Calu3 (cell line): ENCODE results near the gene SAC3D1. TPM values are rescaled to one million over a fixed set of nuclear protein-coding genes. Genes with fewer than 3 reads are reported as not detected.

ENCODE experiments used
- BruUV-seq: library from RNA; stranded (reverse); fragments of 400-500 nt; replicated peaks from 2 replicates; lab custom pipeline; 2021; lab: Mats Ljungman, UMichigan
- CTCF ChIA-PET: fragments of 300-600 bp; sonication (Branson Sonifier 250); formaldehyde crosslinking; loops from one replicate; lab custom pipeline; 2022; ENCODE audit warnings: antibody characterized with exemption; lab: Charles Lee
- DNase-seq: peaks from one replicate; pipeline ENCODE4 v3.0.0; 2022
- H3K27ac Mint-ChIP-seq: one replicate; pipeline ENCODE4 v1.8.0; 2022; ENCODE audit warnings: mixed read lengths; ENCODE audit not compliant: unreplicated experiment
- H3K27me3 Mint-ChIP-seq: one replicate; pipeline ENCODE4 v1.8.0; 2022; ENCODE audit warnings: mixed read lengths; ENCODE audit not compliant: unreplicated experiment
- H3K36me3 Mint-ChIP-seq: one replicate; pipeline ENCODE4 v1.8.0; 2022; ENCODE audit warnings: mild to moderate bottlenecking, moderate library complexity, mixed read lengths; ENCODE audit not compliant: insufficient read depth, unreplicated experiment
- H3K4me1 Mint-ChIP-seq: one replicate; pipeline ENCODE4 v1.8.0; 2022; ENCODE audit warnings: mild to moderate bottlenecking, low read depth, mixed read lengths; ENCODE audit not compliant: unreplicated experiment
- H3K4me3 Mint-ChIP-seq: one replicate; pipeline ENCODE4 v1.8.0; 2022; ENCODE audit warnings: mild to moderate bottlenecking, low read depth, moderate library complexity, mixed read lengths; ENCODE audit not compliant: unreplicated experiment
- H3K9me3 Mint-ChIP-seq: one replicate; pipeline ENCODE4 v1.8.0; 2022; ENCODE audit warnings: low read depth, mixed read lengths; ENCODE audit not compliant: unreplicated experiment
- intact Hi-C: fragments of 100-400 bp; cut with micrococcal nuclease; formaldehyde crosslinking; loops from one replicate; pipeline ENCODE4 v1.10.0; 2022; ENCODE audit not compliant: unreplicated experiment
- total RNA-seq: library from RNA; stranded (reverse); gene quantifications from 2 replicates; pipeline ENCODE4 v1.2.3, GENCODE V29; 2022
- TF ChIP-seq, protein P1 (sequence below): fragments of 200-600 bp; IDR thresholded peaks from one replicate; pipeline ENCODE4 v1.8.0; 2022; ENCODE audit warnings: antibody characterized with exemption; ENCODE audit not compliant: unreplicated experiment

The SAC3D1 gene
- total RNA-seq, 1 experiment from 2014 or later, result 17.6 TPM

DNA sequence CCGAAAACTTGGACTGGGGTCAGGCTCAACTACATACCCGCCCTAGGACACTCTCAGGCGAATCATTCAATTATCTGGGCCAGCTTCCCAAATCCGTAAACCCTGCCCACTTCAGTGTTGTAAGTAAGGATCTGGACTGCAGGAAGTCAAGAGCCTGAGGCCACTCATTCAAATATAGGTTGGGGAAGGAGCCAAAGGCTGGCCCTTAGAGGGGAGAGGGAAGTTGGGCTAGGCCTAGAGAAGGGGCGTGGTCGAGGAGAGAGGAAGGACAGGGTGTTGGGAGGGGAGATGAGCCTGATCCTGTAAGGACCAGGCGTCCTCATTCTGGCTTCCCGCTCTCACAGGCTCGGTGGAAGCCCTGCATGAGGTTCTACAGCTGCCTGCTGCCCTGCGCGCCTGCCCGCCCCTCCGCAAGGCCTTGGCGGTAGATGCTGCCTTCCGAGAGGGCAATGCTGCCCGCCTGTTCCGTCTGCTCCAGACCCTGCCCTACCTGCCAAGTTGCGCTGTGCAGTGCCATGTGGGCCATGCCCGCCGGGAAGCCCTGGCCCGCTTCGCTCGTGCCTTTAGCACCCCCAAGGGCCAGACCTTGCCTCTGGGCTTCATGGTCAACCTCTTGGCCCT, 3.0 kb downstream of the SAC3D1 start:
- H3K4me1 Mint-ChIP-seq, result no peaks in the 10 kb centered on the region
- CTCF ChIA-PET, result interaction anchor here (0.6 kb wide), 1 partner anchor 125 kb away, joined by 4 read pairs; no protein-coding TSS in a partner anchor
- H3K27ac Mint-ChIP-seq, result no peak overlapping the region
- H3K9me3 Mint-ChIP-seq, result no peaks in the 10 kb centered on the region
- no peak overlapping the region for H3K4me3 Mint-ChIP-seq
- TF ChIP-seq, protein P1, sequence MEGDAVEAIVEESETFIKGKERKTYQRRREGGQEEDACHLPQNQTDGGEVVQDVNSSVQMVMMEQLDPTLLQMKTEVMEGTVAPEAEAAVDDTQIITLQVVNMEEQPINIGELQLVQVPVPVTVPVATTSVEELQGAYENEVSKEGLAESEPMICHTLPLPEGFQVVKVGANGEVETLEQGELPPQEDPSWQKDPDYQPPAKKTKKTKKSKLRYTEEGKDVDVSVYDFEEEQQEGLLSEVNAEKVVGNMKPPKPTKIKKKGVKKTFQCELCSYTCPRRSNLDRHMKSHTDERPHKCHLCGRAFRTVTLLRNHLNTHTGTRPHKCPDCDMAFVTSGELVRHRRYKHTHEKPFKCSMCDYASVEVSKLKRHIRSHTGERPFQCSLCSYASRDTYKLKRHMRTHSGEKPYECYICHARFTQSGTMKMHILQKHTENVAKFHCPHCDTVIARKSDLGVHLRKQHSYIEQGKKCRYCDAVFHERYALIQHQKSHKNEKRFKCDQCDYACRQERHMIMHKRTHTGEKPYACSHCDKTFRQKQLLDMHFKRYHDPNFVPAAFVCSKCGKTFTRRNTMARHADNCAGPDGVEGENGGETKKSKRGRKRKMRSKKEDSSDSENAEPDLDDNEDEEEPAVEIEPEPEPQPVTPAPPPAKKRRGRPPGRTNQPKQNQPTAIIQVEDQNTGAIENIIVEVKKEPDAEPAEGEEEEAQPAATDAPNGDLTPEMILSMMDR, result no peak
- peaks cover 31% of the 10 kb centered on the region for H3K36me3 Mint-ChIP-seq
- no TSS peak for BruUV-seq
- DNase-seq, result no peak
- intact Hi-C loops, result no loop called here
- no peaks in the 10 kb centered on the region for H3K27me3 Mint-ChIP-seq

DNA sequence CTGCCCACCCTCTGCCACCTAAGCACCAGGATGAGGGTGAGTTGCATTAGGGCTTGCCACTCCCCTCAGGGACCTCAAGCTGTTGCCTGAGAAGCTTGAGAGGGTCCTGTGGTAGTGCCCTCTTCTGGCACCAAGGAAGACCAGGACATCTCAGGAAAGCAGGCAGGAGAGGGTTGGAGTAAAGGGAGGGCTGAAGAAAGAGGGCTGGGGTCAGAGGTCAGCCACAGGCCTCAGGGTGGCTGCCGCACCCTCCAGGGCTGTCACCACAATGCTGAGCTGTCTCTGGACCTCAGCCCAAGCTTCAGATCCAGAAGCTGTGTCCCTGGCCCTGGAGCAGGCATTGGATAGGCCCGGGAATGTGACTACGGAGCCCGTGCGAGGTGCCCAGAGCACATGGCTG, 4.1 kb downstream of the SAC3D1 start:
- H3K9me3 Mint-ChIP-seq, result no peaks in the 10 kb centered on the region
- TF ChIP-seq, protein P1, result no peak
- intact Hi-C loops, result no loop called here
- no peaks in the 10 kb centered on the region for H3K4me1 Mint-ChIP-seq
- DNase-seq, result no peak
- H3K4me3 Mint-ChIP-seq, result no peak overlapping the region
- peaks cover 31% of the 10 kb centered on the region for H3K36me3 Mint-ChIP-seq
- no peak overlapping the region for H3K27ac Mint-ChIP-seq
- no peaks in the 10 kb centered on the region for H3K27me3 Mint-ChIP-seq
- CTCF ChIA-PET, result no interaction called here
- no TSS peak for BruUV-seq

DNA sequence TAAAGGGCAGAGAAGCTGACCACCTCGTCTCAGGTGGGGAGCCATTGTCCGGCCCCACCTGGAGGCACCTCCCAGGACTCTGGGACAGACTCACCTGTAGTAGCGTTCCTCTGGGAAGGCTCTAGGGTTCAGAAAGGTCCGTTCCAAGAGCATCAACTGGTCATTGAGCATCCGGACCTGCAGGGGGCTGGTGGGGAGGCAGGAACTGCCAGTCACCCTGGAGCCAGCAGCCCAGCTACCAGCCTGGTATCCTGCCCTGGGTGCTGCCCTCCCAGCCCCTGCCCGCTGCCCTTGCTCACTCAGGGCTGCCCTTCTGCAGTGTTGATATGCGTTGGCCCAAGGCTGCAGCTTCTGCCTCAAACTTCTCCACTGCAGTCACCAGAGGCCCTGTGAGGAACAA, 4.7 kb downstream of the SAC3D1 start:
- CTCF ChIA-PET, result no interaction called here
- H3K27me3 Mint-ChIP-seq, result no peaks in the 10 kb centered on the region
- no peak overlapping the region for H3K27ac Mint-ChIP-seq
- TF ChIP-seq, protein P1, result no peak
- intact Hi-C loops, result no loop called here
- no peak for DNase-seq
- BruUV-seq, result no TSS peak
- H3K9me3 Mint-ChIP-seq, result no peaks in the 10 kb centered on the region
- no peak overlapping the region for H3K4me3 Mint-ChIP-seq
- no peaks in the 10 kb centered on the region for H3K4me1 Mint-ChIP-seq
- peaks cover 26% of the 10 kb centered on the region for H3K36me3 Mint-ChIP-seq

DNA sequence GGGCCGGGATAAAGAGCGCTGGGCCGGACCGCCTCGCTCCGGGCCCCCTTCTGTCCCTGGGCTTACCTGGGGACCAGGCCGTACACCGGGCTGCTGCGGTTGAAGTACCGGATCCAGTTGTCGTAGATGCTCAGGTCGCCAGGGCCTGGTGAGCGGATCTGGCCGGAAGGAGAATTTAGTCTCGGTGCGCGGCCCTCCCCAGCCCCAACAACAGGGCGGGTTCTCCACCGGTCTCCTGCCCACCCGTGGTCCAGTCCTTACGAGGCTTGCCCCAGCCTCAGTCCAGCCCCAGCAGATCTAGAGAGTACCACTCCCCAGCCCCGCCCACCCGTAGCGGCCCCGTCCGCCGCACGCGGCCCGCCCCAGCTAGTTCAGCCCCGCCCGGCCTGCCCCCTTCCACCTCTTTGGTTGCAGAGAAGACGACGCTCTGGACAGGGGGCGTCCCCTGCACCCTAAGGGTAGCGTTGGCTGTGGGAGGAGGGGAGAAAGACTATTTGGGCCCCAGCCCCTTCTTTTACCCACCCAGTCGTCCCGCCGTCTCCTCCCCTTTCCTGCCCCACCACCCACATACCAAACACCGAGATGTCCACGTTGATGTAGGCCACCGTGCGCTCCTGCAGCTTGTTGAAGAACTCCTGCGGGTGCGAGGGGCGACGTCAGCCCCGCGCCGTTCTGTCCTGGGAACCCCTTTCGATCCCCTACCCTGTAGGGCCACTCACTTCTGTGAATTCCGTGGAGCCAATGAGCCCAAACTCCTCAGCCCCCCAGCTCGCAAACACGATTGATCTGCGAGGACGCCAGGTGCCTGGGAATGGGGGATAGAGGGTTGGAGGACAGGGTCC, 6.8 kb downstream of the SAC3D1 start:
- Mint-ChIP-seq H3K27ac (no peak overlapping the region), H3K4me3 (no peak overlapping the region), H3K9me3 (no peaks in the 10 kb centered on the region), H3K36me3 (peaks cover 6% of the 10 kb centered on the region), H3K4me1 (no peaks in the 10 kb centered on the region), H3K27me3 (peaks cover 8% of the 10 kb centered on the region)
- TF ChIP-seq, protein P1, result no peak
- CTCF ChIA-PET, result no interaction called here
- no TSS peak for BruUV-seq
- intact Hi-C loops, result no loop called here
- no peak for DNase-seq
